ENCODE results near the gene HMGCR.

HMGCR gene

DNA sequence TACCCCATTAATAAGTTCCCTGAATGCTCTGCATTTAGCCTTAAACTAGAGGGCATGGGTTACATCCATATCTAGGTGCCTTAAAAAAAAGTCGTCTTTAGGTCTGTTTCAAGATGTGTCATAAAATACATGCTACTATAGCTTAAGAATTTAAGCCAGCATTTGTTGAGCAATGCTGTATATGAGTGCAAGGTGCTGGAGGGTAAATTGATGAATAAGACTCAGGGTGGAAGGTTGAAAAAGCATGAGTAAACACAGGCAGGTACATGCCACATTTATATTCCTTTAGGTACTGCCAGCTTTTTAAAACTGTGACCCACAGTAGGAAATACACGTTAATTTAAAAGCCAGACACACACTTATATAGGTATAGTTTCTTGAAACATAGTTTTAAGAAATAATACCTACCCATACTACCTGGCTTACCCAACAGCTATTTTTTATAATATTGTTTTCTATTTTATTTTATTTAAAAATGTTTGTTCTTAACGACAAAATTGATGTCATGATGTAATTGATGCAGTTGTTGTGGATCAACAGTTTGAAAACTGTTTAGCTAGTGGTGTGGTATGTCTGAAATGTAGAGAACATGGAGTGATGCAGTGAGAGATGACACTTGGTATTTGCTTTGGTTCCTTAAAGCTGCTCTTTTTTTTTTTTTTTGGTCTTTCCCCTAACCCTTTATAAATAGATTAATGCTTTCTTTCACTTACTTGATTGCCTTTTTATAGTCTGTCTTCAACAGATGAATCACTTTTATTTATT is 3.9 kb downstream of the HMGCR start:
- no peak for DNase-seq (ENCODE audit: low read depth in 2 of 2)

DNA sequence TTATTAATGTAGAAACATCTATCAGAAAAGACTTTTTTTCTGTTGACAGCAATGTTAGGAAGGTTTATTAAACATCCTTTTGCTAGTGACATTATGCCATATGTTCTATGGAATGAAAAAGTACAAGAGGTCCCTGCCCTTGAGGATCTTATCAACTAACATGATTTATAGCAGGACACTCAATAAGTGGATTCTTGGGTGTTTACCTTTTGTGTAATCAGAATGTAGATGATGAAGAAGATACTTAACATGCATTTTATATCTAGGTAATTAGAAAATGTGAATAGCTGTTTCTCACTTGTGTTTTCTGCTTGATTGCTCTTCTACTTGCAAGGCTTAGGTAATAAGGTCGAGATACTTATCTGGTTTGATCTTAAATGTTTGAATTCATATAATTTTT is 4.9 kb downstream of the HMGCR start:
- DNase-seq (ENCODE audit: low read depth in 2 of 2): no peak

GRCh38 chr5:75342836-75343235 is 5.8 kb downstream of the HMGCR start:
- DNase-seq (ENCODE audit: low read depth in 2 of 2): no peak

GRCh38 chr5:75348241-75348640 is 11.2 kb downstream of the HMGCR start:
- DNase-seq (ENCODE audit: low read depth in 2 of 2): no peak

DNA sequence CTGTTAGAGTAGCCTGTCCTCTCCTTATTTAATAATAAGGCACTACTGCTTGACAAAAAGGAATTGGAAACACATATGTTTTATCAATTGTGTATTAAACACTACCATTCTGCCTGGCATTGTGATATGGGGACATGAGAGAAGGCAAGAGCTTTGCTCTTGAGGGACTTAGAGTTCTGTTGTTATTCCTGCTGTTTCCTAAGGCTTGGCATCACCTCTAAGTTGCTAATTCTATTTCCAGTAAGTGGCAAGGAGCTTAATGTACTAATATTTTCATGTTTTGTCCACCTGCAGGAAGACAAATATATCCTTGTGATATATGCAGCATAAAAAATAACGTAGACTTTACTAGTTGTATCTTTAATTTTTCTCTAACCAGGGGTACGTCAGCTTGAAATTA is 12.6 kb downstream of the HMGCR start:
- DNase-seq (ENCODE audit: low read depth in 2 of 2): no peak

DNA sequence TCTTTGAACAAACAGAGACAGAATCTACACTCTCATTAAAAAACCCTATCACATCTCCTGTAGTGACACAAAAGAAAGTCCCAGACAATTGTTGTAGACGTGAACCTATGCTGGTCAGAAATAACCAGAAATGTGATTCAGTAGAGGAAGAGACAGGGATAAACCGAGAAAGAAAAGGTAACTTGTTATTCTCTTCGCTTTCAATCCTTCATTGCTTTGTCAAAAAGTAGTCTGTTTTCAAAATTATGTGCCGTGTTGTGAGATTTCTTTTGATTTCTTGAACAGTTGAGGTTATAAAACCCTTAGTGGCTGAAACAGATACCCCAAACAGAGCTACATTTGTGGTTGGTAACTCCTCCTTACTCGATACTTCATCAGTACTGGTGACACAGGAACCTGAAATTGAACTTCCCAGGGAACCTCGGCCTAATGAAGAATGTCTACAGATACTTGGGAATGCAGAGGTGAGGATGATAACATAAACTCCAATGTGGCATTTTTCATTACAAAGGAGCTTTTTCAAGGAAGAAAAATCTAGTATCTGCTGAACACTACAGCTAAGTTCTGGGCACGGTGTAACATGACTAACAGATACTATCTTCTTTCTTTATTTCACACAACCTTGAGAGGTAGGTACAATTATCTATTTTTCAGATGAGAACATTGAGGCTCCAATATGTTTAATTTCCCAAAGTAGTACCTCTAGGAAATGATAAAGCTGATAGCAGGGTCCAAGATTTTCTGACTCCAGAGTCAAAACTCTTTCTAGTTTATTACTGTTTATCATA is 14.3 kb downstream of the HMGCR start:
- DNase-seq (ENCODE audit: low read depth in 2 of 2): no peak

DNA sequence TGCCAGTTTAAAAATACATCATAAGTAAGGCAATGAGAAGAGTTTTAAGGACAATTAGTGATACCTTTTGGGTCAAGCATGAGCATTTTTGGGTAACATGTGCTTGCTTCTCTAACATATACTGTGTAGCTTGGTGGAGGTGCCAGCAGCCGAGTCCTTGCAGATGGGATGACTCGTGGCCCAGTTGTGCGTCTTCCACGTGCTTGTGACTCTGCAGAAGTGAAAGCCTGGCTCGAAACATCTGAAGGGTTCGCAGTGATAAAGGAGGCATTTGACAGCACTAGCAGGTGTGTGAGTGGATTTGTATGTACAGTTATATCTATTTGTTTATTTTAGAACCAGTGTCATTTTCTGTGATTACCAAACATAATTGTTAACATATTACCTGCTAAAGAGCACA is 18.2 kb downstream of the HMGCR start:
- no peak for DNase-seq (ENCODE audit: low read depth in 2 of 2)

DNA sequence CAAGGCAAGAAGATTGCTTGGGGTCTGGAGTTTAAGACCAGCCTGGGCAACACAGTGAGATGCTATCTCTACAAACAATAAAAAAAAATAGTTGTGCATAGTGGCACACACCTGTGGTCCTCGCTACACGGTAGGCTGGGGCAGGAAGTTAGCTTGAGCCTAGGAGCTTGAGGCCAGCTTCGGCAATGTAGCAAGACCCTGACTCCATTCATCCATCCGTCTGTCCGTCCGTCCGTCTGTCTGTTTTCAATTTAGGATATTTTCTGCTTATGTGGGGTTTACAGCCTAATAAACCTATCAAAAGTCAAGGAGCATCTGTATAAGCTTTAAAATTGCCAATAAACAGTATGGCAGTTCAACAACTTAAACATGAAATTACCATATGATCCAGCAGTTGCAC is 19.7 kb downstream of the HMGCR start:
- DNase-seq (ENCODE audit: low read depth in 2 of 2): no peak

DNA sequence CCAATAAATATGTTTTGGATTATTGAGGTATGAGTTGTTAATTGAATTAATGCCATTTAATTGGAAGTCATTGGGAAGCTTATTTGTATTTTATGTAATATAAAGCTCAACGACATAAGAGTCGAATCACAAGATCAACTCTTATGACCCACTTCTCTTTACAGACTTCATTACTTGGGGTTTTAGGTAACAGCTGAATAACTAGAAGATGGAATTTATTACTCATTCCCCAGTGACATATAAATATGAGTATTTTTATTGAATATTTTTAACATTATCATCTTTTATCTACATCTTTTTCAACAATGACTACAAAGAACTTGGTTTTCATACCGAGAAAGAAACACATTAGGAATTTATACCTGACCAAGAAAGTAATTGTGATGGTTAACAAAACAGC is 21.1 kb downstream of the HMGCR start:
- no peak for DNase-seq (ENCODE audit: low read depth in 2 of 2)

DNA sequence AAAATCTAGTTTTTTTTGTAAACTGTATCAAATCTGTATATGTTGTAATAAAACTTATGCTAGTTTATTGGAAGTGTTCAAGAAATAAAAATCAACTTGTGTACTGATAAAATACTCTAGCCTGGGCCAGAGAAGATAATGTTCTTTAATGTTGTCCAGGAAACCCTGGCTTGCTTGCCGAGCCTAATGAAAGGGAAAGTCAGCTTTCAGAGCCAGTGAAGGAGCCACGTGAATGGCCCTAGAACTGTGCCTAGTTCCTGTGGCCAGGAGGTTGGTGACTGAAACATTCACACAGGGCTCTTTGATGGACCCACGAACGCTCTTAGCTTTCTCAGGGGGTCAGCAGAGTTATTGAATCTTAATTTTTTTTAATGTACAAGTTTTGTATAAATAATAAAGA is 24.3 kb downstream of the HMGCR start:
- no peak for DNase-seq (ENCODE audit: low read depth in 2 of 2)

GRCh38 chr5:75362474-75362975 is 25.5 kb downstream of the HMGCR start:
- DNase-seq (ENCODE audit: low read depth in 2 of 2): no peak

DNA sequence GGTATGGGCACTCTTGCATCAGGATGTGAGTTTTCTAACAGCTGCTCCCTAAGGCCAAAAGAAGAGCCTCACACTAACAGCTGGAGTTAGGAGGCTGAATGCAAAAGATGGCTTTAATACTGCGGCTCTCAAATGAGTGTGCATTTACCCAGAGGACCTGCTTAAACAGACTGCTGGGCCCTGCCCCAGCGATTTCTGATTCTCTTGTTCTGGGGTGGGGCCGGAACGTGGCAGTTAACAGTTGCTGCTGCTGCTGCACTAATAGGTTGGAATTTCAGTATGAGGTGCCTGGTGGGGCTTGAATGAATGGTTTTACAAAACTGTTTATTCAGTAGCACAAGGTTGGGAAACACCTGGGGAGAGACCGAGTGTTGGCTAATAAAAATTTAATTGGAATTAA is 26.1 kb downstream of the HMGCR start:
- DNase-seq (ENCODE audit: low read depth in 2 of 2): no peak

DNA sequence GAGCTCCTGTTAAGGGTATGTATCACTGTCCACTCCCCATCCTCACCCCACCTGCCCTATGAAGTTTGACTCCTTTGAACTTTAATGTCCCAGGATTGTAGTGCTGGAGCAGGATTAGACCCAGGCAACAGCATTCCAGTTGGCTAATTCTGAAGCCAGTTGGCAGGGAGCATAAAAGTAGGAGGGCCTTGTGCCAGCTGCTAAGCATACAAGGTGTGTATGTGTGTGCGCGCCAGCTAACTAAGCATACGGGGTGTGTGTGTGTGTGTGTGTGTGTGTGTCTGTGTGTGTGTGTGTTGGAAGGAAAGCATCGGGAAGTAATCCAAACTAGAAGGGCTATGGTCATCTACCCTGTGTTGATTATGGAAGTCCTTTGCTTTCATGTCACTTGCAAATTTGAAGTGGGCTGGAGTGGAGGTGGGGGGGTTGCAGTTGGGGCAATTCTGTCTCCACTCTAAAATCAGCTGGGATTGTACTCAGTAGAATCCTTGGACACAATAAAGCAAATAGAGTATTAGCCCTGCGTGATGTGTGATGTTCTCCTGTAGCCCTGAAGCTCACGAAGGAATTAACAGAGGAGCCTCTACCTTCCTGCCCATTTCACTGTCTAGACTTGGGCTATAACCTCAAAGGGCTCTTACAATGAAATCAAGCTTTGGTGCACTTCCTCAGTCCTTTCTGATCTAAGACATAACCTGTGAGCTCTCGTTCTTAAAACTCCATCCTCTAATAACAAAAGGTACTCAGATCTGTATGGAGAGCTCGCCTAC is 26.9 kb downstream of the HMGCR start:
- no peak for DNase-seq (ENCODE audit: low read depth in 2 of 2)

GRCh38 chr5:75364571-75365280 is 27.7 kb downstream of the HMGCR start:
- no peak for DNase-seq (ENCODE audit: low read depth in 2 of 2)

DNA sequence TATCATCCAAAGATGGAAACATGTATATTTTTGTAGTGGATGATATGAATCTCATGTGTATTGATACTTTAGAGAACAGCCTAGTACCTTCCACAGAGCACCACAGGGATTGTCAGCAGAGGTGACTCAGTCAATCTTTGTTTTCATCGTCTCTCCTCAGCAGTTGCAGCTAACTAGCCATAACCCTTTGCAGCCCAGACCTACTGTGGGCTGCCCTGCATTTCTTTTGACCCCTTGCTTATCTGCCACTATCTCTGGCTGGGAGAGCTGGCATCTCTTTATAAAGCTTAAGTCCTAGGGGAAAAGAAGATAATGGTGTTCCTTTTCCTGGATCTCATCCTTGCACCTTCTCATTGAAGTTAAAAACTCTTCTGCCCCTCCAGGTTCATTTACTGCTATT is 28.7 kb downstream of the HMGCR start:
- DNase-seq (ENCODE audit: low read depth in 2 of 2): no peak

GRCh38 chr5:75366787-75367186 is 29.8 kb downstream of the HMGCR start:
- DNase-seq (ENCODE audit: low read depth in 2 of 2): no peak

- no peak for DNase-seq (ENCODE audit: low read depth in 2 of 2)
These were observed 30.4 kb downstream of the HMGCR start for GRCh38 chr5:75367401-75367800.

DNA sequence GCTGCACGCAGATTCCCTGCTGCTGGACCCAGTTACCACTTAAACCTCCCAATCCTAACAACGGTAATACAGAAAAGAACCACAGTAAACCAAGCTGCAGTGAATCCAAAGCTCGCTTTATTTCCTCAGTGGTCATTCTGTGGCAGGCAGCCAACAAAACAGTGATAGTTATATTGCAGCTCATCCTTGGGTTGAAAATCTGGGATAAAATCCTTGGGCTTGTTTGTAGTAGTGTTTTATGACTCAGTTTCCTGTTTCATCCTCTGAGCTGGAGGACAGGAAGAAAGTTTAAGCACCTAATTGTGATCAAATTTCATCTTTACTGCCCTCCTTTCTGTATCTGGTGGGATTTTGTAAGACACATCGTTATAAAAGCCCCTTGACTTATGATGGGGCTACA is 31.4 kb downstream of the HMGCR start:
- no peak for DNase-seq (ENCODE audit: low read depth in 2 of 2)

- DNase-seq (ENCODE audit: low read depth in 2 of 2): no peak
These were observed 36.8 kb downstream of the HMGCR start for GRCh38 chr5:75373862-75374261.

DNA sequence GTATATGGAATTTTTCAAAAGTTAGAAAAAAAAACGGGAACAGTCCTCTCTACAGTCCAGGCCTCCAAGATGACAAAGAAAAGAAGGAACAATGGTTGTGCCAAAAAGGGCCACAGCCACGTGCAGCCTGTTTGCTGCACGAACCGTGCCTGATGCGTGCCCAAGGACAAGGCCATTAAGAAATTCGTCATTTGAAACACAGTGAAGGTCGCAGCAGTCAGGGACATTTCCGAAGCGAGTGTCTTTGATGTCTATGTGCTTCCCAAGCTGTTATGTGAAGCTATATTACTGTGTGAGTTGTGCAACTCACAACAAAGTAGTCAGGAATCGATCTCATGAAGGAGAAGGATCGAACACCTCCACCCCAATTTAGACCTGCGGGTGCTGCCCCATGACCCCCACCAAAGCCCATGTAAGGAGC is 37.4 kb downstream of the HMGCR start:
- no peak for DNase-seq (ENCODE audit: low read depth in 2 of 2)

GRCh38 chr5:75375414-75375813 is 38.4 kb downstream of the HMGCR start:
- no peak for DNase-seq (ENCODE audit: low read depth in 2 of 2)

- no peak for DNase-seq (ENCODE audit: low read depth in 2 of 2)
These were observed 43.1 kb downstream of the HMGCR start for GRCh38 chr5:75380099-75380498.

Measured in stimulated activated CD4-positive, alpha-beta T cell treated with anti-CD3 and anti-CD28 coated beads, Interleukin-12 subunit alpha, Interleukin-12 subunit beta, amount 100 ng/mL, for 24 hours (primary cell).